Measurements from ENCODE around the gene IPO9. TPM values are rescaled to one million over a fixed set of nuclear protein-coding genes. Genes with fewer than 3 reads are reported as not detected.
A peak's percentile ranks its signal among the peaks of the same experiment; 100 is the strongest.
"Not testable (repeated sequence)": the region's sequence is repeated elsewhere in the genome, so short reads cannot be mapped to it uniquely, and the experiment has no call there.

Gene IPO9
- total RNA-seq, 1 experiment from 2014 or later, result 76.2 TPM

DNA sequence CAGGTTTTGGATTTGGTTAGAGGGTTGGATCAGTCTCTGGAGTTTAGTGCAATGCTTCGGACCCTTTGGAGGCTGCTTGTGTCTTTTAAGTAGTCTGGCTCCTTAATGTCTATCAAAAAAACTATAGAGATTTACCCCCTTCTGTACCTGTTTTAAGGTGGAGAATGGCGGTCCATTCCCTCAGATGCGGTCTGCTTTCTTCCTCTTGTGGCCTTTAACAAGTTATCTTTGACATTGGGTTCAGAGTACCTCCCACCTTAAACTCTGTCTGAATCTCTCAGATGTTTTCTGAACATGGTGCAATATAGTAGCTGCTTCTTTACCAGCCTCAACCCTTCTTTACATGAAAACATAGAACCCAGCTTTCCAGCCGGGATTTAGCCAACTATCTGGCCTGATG is 2.4 kb downstream of the IPO9 start:
- no peak for DNase-seq
- Histone ChIP-seq H4K20me1 (ENCODE audit: insufficient read depth) (peaks cover 52% of the 10 kb centered on the region; the same call in 1 of the 2 replicates), H2AFZ (no peak overlapping the region), H3K27ac (no peak overlapping the region), H3K27me3 (ENCODE audit: insufficient read depth, low read depth) (no peaks in the 10 kb centered on the region), H3F3A (ENCODE audit: insufficient read depth, low read depth) (peaks cover 3% of the 10 kb centered on the region; the same call in 1 of the 2 replicates), H3K9me2 (ENCODE audit: insufficient read depth) (no peaks in the 10 kb centered on the region), H3K36me3 (ENCODE audit: low read depth) (peaks cover 4% of the 10 kb centered on the region; the same call in 1 of the 2 replicates), H3K9me3 (ENCODE audit: insufficient read depth, low read depth) (no peaks in the 10 kb centered on the region), H3K4me3 (no peak overlapping the region), H3K79me2 (ENCODE audit: low read depth) (peaks cover 73% of the 10 kb centered on the region), H3K4me2 (peak overlapping the region; percentile 88), H3K4me1 (replicated peaks; ENCODE audit: insufficient read depth) (peaks cover 24% of the 10 kb centered on the region)
- TF ChIP-seq, protein P1, sequence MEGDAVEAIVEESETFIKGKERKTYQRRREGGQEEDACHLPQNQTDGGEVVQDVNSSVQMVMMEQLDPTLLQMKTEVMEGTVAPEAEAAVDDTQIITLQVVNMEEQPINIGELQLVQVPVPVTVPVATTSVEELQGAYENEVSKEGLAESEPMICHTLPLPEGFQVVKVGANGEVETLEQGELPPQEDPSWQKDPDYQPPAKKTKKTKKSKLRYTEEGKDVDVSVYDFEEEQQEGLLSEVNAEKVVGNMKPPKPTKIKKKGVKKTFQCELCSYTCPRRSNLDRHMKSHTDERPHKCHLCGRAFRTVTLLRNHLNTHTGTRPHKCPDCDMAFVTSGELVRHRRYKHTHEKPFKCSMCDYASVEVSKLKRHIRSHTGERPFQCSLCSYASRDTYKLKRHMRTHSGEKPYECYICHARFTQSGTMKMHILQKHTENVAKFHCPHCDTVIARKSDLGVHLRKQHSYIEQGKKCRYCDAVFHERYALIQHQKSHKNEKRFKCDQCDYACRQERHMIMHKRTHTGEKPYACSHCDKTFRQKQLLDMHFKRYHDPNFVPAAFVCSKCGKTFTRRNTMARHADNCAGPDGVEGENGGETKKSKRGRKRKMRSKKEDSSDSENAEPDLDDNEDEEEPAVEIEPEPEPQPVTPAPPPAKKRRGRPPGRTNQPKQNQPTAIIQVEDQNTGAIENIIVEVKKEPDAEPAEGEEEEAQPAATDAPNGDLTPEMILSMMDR (conservative IDR thresholded peaks at IDR 0.05), result no peak
- TF ChIP-seq EZH2 (IDR thresholded peaks at IDR 0.05; ENCODE audit: low read depth), result no peak
- no TSS peak for BruUV-seq (replicated peaks)
- POLR2A ChIA-PET (ENCODE audit: unreplicated experiment), result no interaction called here
- intact Hi-C loops (cut with micrococcal nuclease; ENCODE audit: unreplicated experiment), result no loop called here
- CTCF ChIA-PET, result no interaction called here

DNA sequence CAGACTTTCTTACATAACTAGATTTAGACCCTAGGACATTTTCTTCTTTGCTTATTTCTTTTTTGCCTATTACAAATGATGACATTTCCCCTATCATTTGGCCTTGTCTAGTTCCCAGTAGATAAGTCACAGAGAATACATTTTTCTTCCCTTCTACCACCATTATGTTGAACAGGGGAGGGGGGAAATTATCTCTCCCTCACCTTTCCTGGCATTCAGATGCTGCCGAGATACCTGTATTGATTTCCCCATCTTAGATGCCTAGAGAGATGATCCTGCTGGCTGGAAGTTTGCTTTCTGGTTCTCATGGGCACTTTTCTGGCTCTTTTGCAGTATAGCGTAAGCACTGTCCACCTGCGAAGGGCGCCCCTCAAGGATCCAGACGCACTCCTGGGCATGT is 5.7 kb downstream of the IPO9 start:
- no TSS peak for BruUV-seq (replicated peaks)
- ChIA-PET POLR2A (ENCODE audit: unreplicated experiment) (no interaction called here), CTCF (no interaction called here)
- Histone ChIP-seq H4K20me1 (ENCODE audit: insufficient read depth) (peaks cover 58% of the 10 kb centered on the region; the same call in 1 of the 2 replicates), H3K36me3 (ENCODE audit: low read depth) (peaks cover 7% of the 10 kb centered on the region; the same call in 1 of the 2 replicates), H3K79me2 (ENCODE audit: low read depth) (peaks cover 100% of the 10 kb centered on the region), H3K4me1 (replicated peaks; ENCODE audit: insufficient read depth) (peaks cover 20% of the 10 kb centered on the region), H3K9me3 (ENCODE audit: insufficient read depth, low read depth) (no peaks in the 10 kb centered on the region), H3K27me3 (ENCODE audit: insufficient read depth, low read depth) (no peaks in the 10 kb centered on the region), H3K4me3 (no peak overlapping the region), H2AFZ (no peak overlapping the region), H3F3A (ENCODE audit: insufficient read depth, low read depth) (peaks cover 11% of the 10 kb centered on the region; the same call in 1 of the 2 replicates), H3K27ac (no peak overlapping the region), H3K4me2 (no peak overlapping the region), H3K9me2 (ENCODE audit: insufficient read depth) (no peaks in the 10 kb centered on the region)
- no peak for DNase-seq
- intact Hi-C loops (cut with micrococcal nuclease; ENCODE audit: unreplicated experiment), result no loop called here
- TF ChIP-seq, protein P1 (conservative IDR thresholded peaks at IDR 0.05), result no peak
- no peak for TF ChIP-seq EZH2 (IDR thresholded peaks at IDR 0.05; ENCODE audit: low read depth)

DNA sequence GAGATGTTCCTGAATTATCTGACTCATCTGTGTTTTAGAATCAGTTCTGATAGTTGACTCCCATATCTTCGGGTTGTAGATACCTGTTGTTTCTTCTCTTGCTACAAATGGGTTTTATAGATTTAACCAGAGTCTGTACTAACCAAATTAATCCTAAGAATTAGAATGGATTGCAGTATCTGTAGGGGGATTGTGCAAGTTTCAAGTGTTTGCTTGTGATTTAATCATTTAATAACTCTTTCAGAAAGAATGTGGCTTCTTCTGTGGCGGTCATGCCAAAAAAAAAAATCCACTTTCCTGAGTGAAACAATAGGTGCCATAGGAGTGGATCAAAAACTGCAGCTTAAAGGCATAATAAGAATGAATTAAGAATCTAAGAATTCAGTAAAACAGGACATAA is 9.4 kb downstream of the IPO9 start:
- ChIA-PET POLR2A (ENCODE audit: unreplicated experiment) (no interaction called here), CTCF (no interaction called here)
- no peak for DNase-seq
- Histone ChIP-seq H3K9me3 (ENCODE audit: insufficient read depth, low read depth) (no peaks in the 10 kb centered on the region), H3K4me1 (replicated peaks; ENCODE audit: insufficient read depth) (no peaks in the 10 kb centered on the region), H3K4me3 (no peak overlapping the region), H2AFZ (no peak overlapping the region), H3K27me3 (ENCODE audit: insufficient read depth, low read depth) (no peaks in the 10 kb centered on the region), H3K27ac (0 out of 2 replicates have a peak overlapping the region, but pooled peaks have one; percentile 3), H3K9me2 (ENCODE audit: insufficient read depth) (no peaks in the 10 kb centered on the region), H3K4me2 (no peak overlapping the region), H4K20me1 (ENCODE audit: insufficient read depth) (peaks cover 52% of the 10 kb centered on the region), H3K79me2 (ENCODE audit: low read depth) (peaks cover 99% of the 10 kb centered on the region), H3K36me3 (ENCODE audit: low read depth) (peaks cover 13% of the 10 kb centered on the region; the same call in 1 of the 2 replicates), H3F3A (ENCODE audit: insufficient read depth, low read depth) (peaks cover 11% of the 10 kb centered on the region; the same call in 1 of the 2 replicates)
- no TSS peak for BruUV-seq (replicated peaks)
- TF ChIP-seq EZH2 (IDR thresholded peaks at IDR 0.05; ENCODE audit: low read depth), result no peak
- TF ChIP-seq, protein P1 (conservative IDR thresholded peaks at IDR 0.05), result no peak
- intact Hi-C loops (cut with micrococcal nuclease; ENCODE audit: unreplicated experiment), result no loop called here

DNA sequence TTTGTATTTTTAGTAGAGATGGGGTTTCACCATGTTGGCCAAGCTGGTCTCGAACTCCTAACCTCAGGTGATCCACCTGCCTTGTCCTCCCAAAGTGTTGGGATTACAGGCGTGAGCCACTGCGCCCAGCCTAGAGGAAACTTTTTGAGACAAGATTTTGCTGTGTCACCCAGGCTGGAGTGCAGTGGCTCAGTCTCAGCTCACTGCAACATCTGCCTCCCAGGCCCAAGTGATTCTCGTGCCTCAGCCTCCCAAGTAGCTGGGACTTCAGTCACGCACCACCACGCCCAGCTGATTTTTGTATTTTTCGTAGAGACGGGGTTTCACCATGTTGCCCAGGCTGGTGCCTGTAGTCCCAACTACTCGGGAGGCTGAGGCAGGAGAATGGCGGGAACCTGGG is 10.1 kb downstream of the IPO9 start:
- intact Hi-C loops (cut with micrococcal nuclease; ENCODE audit: unreplicated experiment); H3K27ac ChIP-seq; H3K4me2 ChIP-seq; BruUV-seq (replicated peaks); H3K9me2 ChIP-seq (ENCODE audit: insufficient read depth); CTCF ChIA-PET; DNase-seq; H3K4me3 ChIP-seq; POLR2A ChIA-PET (ENCODE audit: unreplicated experiment); H3K9me3 ChIP-seq (ENCODE audit: insufficient read depth, low read depth); H3K4me1 ChIP-seq (replicated peaks; ENCODE audit: insufficient read depth); H3K27me3 ChIP-seq (ENCODE audit: insufficient read depth, low read depth); H2AFZ ChIP-seq: not testable (repeated sequence)
- Histone ChIP-seq H3F3A (ENCODE audit: insufficient read depth, low read depth) (peaks cover 11% of the 10 kb centered on the region; the same call in 1 of the 2 replicates), H4K20me1 (ENCODE audit: insufficient read depth) (peaks cover 45% of the 10 kb centered on the region), H3K79me2 (ENCODE audit: low read depth) (peaks cover 99% of the 10 kb centered on the region), H3K36me3 (ENCODE audit: low read depth) (peaks cover 13% of the 10 kb centered on the region; the same call in 1 of the 2 replicates)
